ENCODE measurements around the gene MTAP.

GRCh38 chr9:21836437-21837161, 34.2 kb downstream of the MTAP start:
- TF ChIP-seq CTCF (IDR thresholded peaks at IDR 0.05), result no peak
- TF ChIP-seq EP300 (IDR thresholded peaks at IDR 0.05; ENCODE audit: low read depth), result no peak

Data from transverse colon (tissue), 3 donors.